ENCODE measurements around the gene SF3A2. TPM values are rescaled to one million over a fixed set of nuclear protein-coding genes. Genes with fewer than 3 reads are reported as not detected.

The SF3A2 gene
- total and polyA plus RNA-seq, 2 experiments from 2014 or later: 21.2 to 75.3 TPM

- Histone ChIP-seq H3K4me1 (ENCODE audit: insufficient read depth) (no peaks in the 10 kb centered on the region), H3K9me2 (replicated peaks; ENCODE audit: insufficient read depth) (no peaks in the 10 kb centered on the region), H3K4me3 (no peak overlapping the region), H4K20me1 (ENCODE audit: insufficient read depth, poor library complexity, severe bottlenecking) (peaks cover 9% of the 10 kb centered on the region), H3K36me3 (replicated peaks; ENCODE audit: insufficient read depth, low read depth) (no peaks in the 10 kb centered on the region), H3K27me3 (no peaks in the 10 kb centered on the region), H3K4me2 (no peak overlapping the region), H3K9me3 (ENCODE audit: low read depth) (no peaks in the 10 kb centered on the region), H3K79me2 (peaks cover 14% of the 10 kb centered on the region), H2AFZ (no peak overlapping the region), H3K27ac (no peak overlapping the region)
- 96% methylated on average over 15 of the region's 15 CpGs for WGBS (ENCODE audit: low lambda C conversion rate, missing lambda C conversion rate)
- no peak for TF ChIP-seq EZH2 (IDR thresholded peaks at IDR 0.05; ENCODE audit: borderline replicate concordance)
- no peak for DNase-seq (ENCODE audit: low spot score)
Observed at GRCh38 chr19:2202366-2202765, 34.3 kb upstream of the SF3A2 start.

- Histone ChIP-seq H3K9me2 (replicated peaks; ENCODE audit: insufficient read depth) (no peaks in the 10 kb centered on the region), H4K20me1 (ENCODE audit: insufficient read depth, poor library complexity, severe bottlenecking) (no peaks in the 10 kb centered on the region), H3K4me3 (no peak overlapping the region), H3K27ac (no peak overlapping the region), H3K79me2 (no peaks in the 10 kb centered on the region), H2AFZ (no peak overlapping the region), H3K9me3 (ENCODE audit: low read depth) (no peaks in the 10 kb centered on the region), H3K27me3 (no peaks in the 10 kb centered on the region), H3K4me1 (ENCODE audit: insufficient read depth) (peaks cover 7% of the 10 kb centered on the region), H3K4me2 (no peak overlapping the region), H3K36me3 (replicated peaks; ENCODE audit: insufficient read depth, low read depth) (no peaks in the 10 kb centered on the region)
- 95% methylated on average over 15 of the region's 15 CpGs for WGBS (ENCODE audit: low lambda C conversion rate, missing lambda C conversion rate)
- no peak for DNase-seq (ENCODE audit: low spot score)
- TF ChIP-seq EZH2 (IDR thresholded peaks at IDR 0.05; ENCODE audit: borderline replicate concordance): no peak
- TF ChIP-seq CTCF (IDR thresholded peaks at IDR 0.05; ENCODE audit: poor library complexity): no peak
- no peak for TF ChIP-seq EZH2phosphoT487 (IDR thresholded peaks at IDR 0.05; ENCODE audit: low read depth, severe bottlenecking, unreplicated experiment)
Observed at GRCh38 chr19:2207008-2207407, 29.6 kb upstream of the SF3A2 start.

- WGBS (ENCODE audit: low lambda C conversion rate, missing lambda C conversion rate): 77% methylated on average over 32 of the region's 36 CpGs
- Histone ChIP-seq H3K4me1 (ENCODE audit: insufficient read depth) (peaks cover 14% of the 10 kb centered on the region), H3K4me2 (no peak overlapping the region), H3K27me3 (no peaks in the 10 kb centered on the region), H3K9me2 (replicated peaks; ENCODE audit: insufficient read depth) (no peaks in the 10 kb centered on the region), H2AFZ (no peak overlapping the region), H3K79me2 (no peaks in the 10 kb centered on the region), H3K36me3 (replicated peaks; ENCODE audit: insufficient read depth, low read depth) (no peaks in the 10 kb centered on the region), H3K4me3 (no peak overlapping the region), H4K20me1 (ENCODE audit: insufficient read depth, poor library complexity, severe bottlenecking) (no peaks in the 10 kb centered on the region), H3K27ac (no peak overlapping the region), H3K9me3 (ENCODE audit: low read depth) (no peaks in the 10 kb centered on the region)
- DNase-seq (ENCODE audit: low spot score): peak; percentile 75
- TF ChIP-seq CTCF (IDR thresholded peaks at IDR 0.05; ENCODE audit: poor library complexity) (no peak), EZH2phosphoT487 (IDR thresholded peaks at IDR 0.05; ENCODE audit: low read depth, severe bottlenecking, unreplicated experiment) (no peak), EZH2 (IDR thresholded peaks at IDR 0.05; ENCODE audit: borderline replicate concordance) (no peak)
Observed at GRCh38 chr19:2207991-2208860, 28.4 kb upstream of the SF3A2 start.

GRCh38 chr19:2208975-2209374, 27.6 kb upstream of the SF3A2 start:
- WGBS (ENCODE audit: low lambda C conversion rate, missing lambda C conversion rate): 85% methylated on average over 10 of the region's 10 CpGs
- H3K36me3 ChIP-seq (replicated peaks; ENCODE audit: insufficient read depth, low read depth): no peaks in the 10 kb centered on the region

More at GRCh38 chr19:2208975-2209374, 27.6 kb upstream of the SF3A2 start:
- Histone ChIP-seq H3K4me3 (no peak overlapping the region), H3K27me3 (no peaks in the 10 kb centered on the region), H3K4me1 (ENCODE audit: insufficient read depth) (peaks cover 21% of the 10 kb centered on the region), H2AFZ (no peak overlapping the region), H3K4me2 (no peak overlapping the region), H3K9me3 (ENCODE audit: low read depth) (no peaks in the 10 kb centered on the region), H3K79me2 (no peaks in the 10 kb centered on the region), H3K9me2 (replicated peaks; ENCODE audit: insufficient read depth) (no peaks in the 10 kb centered on the region), H3K27ac (no peak overlapping the region), H4K20me1 (ENCODE audit: insufficient read depth, poor library complexity, severe bottlenecking) (no peaks in the 10 kb centered on the region)
- no peak for TF ChIP-seq CTCF (IDR thresholded peaks at IDR 0.05; ENCODE audit: poor library complexity)
- no peak for TF ChIP-seq EZH2phosphoT487 (IDR thresholded peaks at IDR 0.05; ENCODE audit: low read depth, severe bottlenecking, unreplicated experiment)
- TF ChIP-seq EZH2 (IDR thresholded peaks at IDR 0.05; ENCODE audit: borderline replicate concordance): no peak
- no peak for DNase-seq (ENCODE audit: low spot score)

Measured in hepatocyte (in vitro differentiated cells).